Frontal cortex (tissue), 4 donors: ENCODE data around the gene CPTP. TPM values are rescaled to one million over a fixed set of nuclear protein-coding genes. Genes with fewer than 3 reads are reported as not detected.
A peak's percentile ranks its signal among the peaks of the same experiment; 100 is the strongest.

Experiments used
- DNase-seq, 2 donors: peaks; one replicate each; pipeline ENCODE4 v3.0.0; 2012; ENCODE audit warnings: low spot score in 2 of 2
- FAIRE-seq: peaks from 2 replicates; lab custom pipeline; 2012; peaks lifted over from hg19 to GRCh38; lab: Jason Lieb, UNC
- total RNA-seq: library from RNA; depleted of rRNA; stranded (reverse); fragments of >200 nt; gene quantifications from one replicate; pipeline ENCODE4 v1.2.3, GENCODE V29; 2014
- donor health status: control.
- donor health status: control.
- donor health status: control.

The CPTP gene
- total RNA-seq, 1 donor from 2014 or later = 14.3 TPM

DNA sequence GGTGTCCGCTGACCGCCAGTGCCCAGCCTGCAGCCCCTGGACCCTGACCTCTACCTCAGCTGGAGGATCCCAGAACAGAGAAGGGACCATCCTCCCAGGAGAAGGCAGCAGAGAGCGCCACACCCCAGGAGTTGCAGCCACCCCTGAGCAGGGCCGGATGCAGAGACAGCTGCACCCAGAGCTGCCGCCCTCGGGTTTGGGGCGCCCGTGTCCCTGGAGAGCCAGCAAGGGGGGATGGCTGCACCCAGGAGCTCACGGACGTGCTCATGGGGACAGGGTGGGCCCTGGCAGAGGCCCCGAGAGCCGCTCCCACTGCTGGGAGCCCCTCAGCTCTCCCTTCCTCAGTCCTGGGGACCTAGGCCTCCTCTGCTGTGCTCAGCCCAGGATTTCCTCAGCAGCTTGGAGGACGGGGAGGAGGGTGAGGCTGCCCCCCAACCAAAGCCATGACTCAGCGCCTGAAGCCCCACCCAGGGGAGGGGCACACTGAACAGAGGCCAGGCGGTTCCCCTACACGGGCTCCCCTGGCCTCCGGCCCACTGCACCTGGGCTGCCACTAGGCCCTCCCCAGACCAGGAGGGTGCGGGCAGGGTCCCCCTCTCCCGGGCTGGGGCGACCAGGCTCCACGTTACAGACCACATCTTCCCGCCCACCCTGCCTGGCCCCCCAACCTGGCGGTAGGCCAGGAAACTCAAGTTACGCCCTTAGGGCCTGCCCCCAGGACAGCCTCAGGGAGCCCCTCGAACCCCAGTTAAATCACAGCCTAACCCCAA lies 19.1 kb upstream of the CPTP start:
- peak in 1 of 2 donors; percentile 64 for DNase-seq
- no peak for FAIRE-seq

GRCh38 chr1:1306070-1306660 lies 18.4 kb upstream of the CPTP start:
- FAIRE-seq (no peak), DNase-seq (no peak)

- DNase-seq (no peak), FAIRE-seq (no peak)
These were observed 17.8 kb upstream of the CPTP start for GRCh38 chr1:1306661-1307260.

GRCh38 chr1:1307261-1307922 lies 17.2 kb upstream of the CPTP start:
- FAIRE-seq (no peak), DNase-seq (peak in 1 of 2 donors; percentile 36)

DNA sequence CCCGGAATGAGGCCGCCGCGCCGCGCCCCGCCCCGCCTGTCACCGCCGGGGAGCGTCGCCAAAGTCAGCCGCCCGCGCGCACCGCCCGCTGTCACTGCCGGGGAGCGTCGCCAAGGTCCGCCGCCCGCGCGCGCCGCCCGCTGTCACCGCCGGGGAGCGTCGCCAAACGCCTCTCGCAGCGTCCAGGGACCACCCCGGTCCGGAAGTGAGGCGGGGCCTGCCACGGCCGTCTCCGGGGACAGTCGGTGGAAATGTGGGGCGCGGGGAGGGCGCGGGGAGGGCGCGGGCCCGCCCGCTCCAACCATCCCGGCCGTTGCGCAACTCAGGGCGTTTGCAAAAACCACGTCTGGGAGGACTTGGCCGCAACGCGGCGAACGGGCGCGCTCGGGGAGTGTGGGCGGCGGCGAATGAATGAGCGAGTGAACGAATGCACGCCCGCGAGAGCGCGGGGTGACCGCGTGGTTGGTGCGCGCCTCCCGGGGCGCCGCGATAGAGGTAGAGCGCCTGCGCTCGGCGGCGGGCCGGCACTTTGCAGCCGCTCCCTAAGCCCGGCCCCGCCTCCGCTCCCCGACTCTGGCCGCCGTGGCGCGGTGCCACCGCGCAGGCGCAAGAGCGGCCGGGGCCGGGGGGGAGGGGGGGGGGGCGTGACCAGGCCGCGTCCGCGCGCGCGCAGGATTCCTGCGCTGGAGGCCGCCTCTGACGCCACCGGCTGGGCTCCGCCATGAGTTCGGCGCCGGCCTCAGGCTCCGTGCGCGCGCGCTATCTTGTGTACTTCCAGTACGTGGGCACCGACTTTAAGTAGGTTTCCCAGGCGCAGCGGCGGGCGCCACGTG lies 16.5 kb upstream of the CPTP start, which contains the start of the genes ACAP3 and PUSL1:
Gene ACAP3, minus strand, starts transcription at position 8 of the 833 bp plus-strand sequence. CDS start 115 bp downstream, outside the sequence.
Gene PUSL1, plus strand, starts transcription at position 675 of the 833 bp plus-strand sequence. Its CDS starts 47 bp downstream, at position 722.
- no peak for FAIRE-seq
- DNase-seq = peak; percentile 96 to 99

DNA sequence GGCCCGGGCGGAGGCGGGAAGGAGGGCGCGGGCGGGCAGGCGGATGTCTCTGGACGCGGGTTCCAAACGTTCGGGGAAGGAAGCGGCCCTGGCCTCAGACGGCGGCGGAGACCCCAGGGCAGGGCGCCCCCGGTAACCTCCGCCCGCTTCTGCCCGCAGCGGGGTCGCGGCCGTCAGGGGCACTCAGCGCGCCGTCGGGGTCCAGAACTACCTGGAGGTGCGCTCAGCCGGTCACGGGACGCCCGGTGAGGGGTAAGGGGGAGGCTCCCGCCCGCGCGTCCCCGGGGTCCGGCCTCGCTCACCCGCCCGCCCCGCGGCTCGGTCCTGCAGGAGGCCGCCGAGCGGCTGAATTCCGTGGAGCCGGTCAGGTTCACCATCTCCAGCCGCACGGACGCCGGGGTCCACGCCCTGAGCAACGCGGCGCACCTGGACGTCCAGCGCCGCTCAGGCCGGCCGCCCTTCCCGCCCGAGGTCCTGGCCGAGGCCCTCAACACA lies 15.8 kb upstream of the CPTP start:
- FAIRE-seq = no peak
- DNase-seq = no peak

DNA sequence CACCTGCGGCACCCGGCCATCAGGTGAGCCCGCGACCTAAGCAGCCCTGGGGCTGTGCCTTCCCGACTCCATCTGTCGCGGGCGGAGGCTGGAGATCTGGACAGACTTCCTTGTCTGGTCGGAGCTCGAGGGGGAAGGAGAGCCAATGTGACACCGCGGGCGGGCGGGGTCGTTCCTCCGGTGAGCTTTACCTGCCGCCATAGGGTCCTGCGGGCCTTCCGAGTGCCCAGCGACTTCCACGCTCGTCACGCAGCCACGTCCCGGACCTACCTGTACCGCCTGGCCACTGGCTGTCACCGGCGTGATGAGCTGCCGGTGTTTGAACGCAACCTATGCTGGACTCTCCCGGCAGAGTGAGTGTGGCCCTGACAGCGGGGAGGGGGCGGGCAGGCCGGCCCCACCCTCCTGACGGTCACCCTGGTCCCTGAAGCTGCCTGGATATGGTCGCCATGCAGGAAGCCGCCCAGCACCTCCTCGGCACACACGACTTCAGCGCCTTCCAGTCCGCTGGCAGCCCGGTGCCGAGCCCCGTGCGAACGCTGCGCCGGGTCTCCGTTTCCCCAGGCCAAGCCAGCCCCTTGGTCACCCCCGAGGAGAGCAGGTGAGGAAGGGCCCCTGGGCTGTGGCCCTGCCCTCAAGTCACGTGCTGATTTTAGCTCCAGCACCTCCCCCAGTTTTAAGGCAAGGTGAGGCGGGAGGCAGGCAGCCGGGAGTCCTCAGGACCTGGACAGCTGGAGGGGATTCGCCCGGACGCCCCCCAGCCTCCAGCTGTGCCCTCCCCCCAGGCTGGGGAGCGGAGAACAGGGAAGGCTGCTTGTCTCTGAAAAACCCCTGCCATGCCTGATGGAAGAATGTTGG lies 15.1 kb upstream of the CPTP start:
- no peak for FAIRE-seq
- no peak for DNase-seq

DNA sequence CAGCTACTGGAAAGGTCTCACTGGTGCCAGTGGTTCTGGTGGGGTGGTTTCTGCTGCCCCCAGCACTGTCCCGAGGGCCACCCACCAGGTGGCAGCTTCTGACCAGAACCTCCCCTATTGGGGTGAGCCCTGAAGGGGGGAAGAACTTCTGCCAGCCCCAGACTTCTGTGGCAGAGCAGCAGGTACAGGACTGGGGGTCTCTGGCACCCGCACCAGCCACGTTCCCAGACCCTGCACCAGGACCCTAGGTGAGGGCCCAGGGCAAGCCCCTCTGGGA lies 14.6 kb upstream of the CPTP start:
- FAIRE-seq (no peak), DNase-seq (no peak)

- no peak for DNase-seq
- FAIRE-seq = no peak
These were observed 14.0 kb upstream of the CPTP start for GRCh38 chr1:1310476-1311053.

- DNase-seq = no peak
- FAIRE-seq = no peak
These were observed 13.2 kb upstream of the CPTP start for GRCh38 chr1:1311107-1312104.

GRCh38 chr1:1312450-1313314 lies 11.9 kb upstream of the CPTP start:
- no peak for DNase-seq
- no peak for FAIRE-seq

DNA sequence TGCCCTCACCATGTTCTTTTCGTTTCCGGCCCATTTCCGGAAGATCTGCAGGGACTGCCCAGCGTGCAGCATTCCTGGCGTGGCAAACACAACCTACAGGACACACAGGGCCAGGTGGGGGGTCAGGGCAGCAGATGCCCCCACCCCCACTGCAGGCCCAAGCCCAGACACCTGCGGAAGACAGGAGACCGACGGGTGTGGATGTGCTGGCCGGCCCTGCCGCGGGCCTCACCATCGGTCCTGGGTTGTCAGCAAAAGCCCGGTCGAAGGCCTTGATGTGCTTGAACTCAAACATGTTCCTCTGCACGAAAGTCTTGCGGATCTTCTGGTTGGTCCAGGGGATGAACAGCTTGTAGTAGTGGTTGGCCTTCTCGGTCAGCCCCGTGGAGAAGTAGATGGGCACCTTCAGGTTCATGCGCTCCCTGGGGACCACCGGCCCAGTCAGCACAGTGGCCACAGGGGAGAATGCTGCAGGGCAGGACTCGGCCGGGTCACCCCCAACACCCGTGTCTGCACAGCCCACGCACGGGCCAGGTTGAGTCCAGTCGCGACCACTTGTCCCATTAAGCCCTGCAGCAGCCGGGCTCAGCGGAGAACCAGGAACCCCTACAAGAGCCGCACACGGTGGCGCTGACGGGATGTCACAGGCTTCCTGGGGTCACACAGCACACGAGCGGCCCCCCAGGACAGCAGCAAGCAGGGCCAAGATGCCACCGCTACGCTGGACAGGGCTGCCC lies 10.9 kb upstream of the CPTP start:
- DNase-seq = no peak
- no peak for FAIRE-seq

GRCh38 chr1:1314237-1314586 lies 10.4 kb upstream of the CPTP start:
- FAIRE-seq = no peak
- DNase-seq = no peak

DNA sequence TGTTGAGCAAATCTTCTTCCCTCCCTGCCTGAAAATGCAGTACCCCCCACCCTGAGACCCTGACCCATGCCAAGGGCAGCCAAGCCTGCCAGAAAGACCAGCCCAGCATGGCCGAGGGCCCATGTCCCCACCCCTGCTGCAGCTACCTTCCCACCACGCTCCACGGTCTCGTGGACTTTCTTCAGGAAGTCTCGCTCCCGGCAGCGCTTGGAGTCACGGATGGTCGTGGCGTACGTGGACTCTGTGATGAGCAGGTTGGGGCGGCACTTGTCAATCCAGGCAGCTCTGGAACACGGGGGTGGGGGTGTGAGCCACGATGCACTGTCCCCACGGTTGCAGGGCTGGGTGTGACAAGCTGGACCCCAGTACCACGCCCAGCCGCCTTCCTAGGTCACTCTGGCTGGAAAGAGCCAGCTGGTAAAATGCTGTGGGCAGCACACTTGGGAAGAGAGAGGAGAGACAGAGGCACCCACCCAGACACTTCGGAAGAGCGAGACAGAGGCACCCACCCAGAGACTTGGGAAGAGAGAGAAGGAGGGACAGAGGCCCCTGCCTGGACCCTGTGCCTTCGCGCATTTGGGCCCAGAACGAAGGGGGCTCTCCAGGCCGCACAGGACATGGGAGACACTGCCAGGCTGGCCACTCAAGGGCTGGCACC lies 9.8 kb upstream of the CPTP start:
- FAIRE-seq (no peak), DNase-seq (no peak)

GRCh38 chr1:1315435-1315954 lies 9.1 kb upstream of the CPTP start:
- FAIRE-seq (no peak), DNase-seq (no peak)
